ENCODE measurements around the gene SUPT5H. TPM values are rescaled to one million over a fixed set of nuclear protein-coding genes. Genes with fewer than 3 reads are reported as not detected.

Gene SUPT5H
- 84.8 and 92.4 TPM in 2 replicates for total RNA-seq (2014; rRNA removed; shearing (Covaris generic))

GRCh38 chr19:39445196-39446111 lies at the start of gene SUPT5H:
TSS of gene SUPT5H (plus strand) at chr19:39445582. CDS start at chr19:39445891, 309 bp downstream.
- DNase-seq (ENCODE audit: low spot score), result peak; percentile 97
- in situ Hi-C loops (cut with HindIII; ENCODE audit: low sequenced_read_pairs), result no loop called here

GRCh38 chr19:39397360-39398296 lies 47.8 kb upstream of the SUPT5H start:
- DNase-seq (ENCODE audit: low spot score), result peak; percentile 70

GRCh38 chr19:39398297-39398864 lies 47.0 kb upstream of the SUPT5H start:
- DNase-seq (ENCODE audit: low spot score), result no peak
- in situ Hi-C loops (cut with HindIII; ENCODE audit: low sequenced_read_pairs), result no loop called here

More at GRCh38 chr19:39397360-39398296, 47.8 kb upstream of the SUPT5H start:
- in situ Hi-C loops (cut with HindIII; ENCODE audit: low sequenced_read_pairs), result no loop called here

GRCh38 chr19:39399668-39400050 lies 45.7 kb upstream of the SUPT5H start:
- in situ Hi-C loops (cut with HindIII; ENCODE audit: low sequenced_read_pairs), result no loop called here
- no peak for DNase-seq (ENCODE audit: low spot score)

- no peak for DNase-seq (ENCODE audit: low spot score)
- in situ Hi-C loops (cut with HindIII; ENCODE audit: low sequenced_read_pairs), result no loop called here
Measured at GRCh38 chr19:39400061-39400460, 45.3 kb upstream of the SUPT5H start.

- in situ Hi-C loops (cut with HindIII; ENCODE audit: low sequenced_read_pairs), result no loop called here
- DNase-seq (ENCODE audit: low spot score), result peak; percentile 15
Measured at GRCh38 chr19:39401070-39401548, 44.3 kb upstream of the SUPT5H start.

- in situ Hi-C loops (cut with HindIII; ENCODE audit: low sequenced_read_pairs), result no loop called here
- DNase-seq (ENCODE audit: low spot score), result peak; percentile 26
Measured at GRCh38 chr19:39401549-39402345, 43.6 kb upstream of the SUPT5H start.

- peak; percentile 80 for DNase-seq (ENCODE audit: low spot score)
- in situ Hi-C loops (cut with HindIII; ENCODE audit: low sequenced_read_pairs), result no loop called here
Measured at GRCh38 chr19:39402346-39403300, 42.8 kb upstream of the SUPT5H start.

- peak; percentile 72 for DNase-seq (ENCODE audit: low spot score)
- in situ Hi-C loops (cut with HindIII; ENCODE audit: low sequenced_read_pairs), result no loop called here
Measured at GRCh38 chr19:39403331-39404312, 41.8 kb upstream of the SUPT5H start.

GRCh38 chr19:39405261-39405957 lies 40.0 kb upstream of the SUPT5H start:
- in situ Hi-C loops (cut with HindIII; ENCODE audit: low sequenced_read_pairs), result no loop called here

GRCh38 chr19:39405958-39406655 lies 39.3 kb upstream of the SUPT5H start:
- peak; percentile 37 for DNase-seq (ENCODE audit: low spot score)
- in situ Hi-C loops (cut with HindIII; ENCODE audit: low sequenced_read_pairs), result no loop called here

More at GRCh38 chr19:39405261-39405957, 40.0 kb upstream of the SUPT5H start:
- DNase-seq (ENCODE audit: low spot score), result no peak

GRCh38 chr19:39406656-39407409 lies 38.5 kb upstream of the SUPT5H start, which contains the start of gene ZFP36:
TSS of gene ZFP36 (plus strand) at chr19:39406847. CDS start at chr19:39406905, 58 bp downstream.
- DNase-seq (ENCODE audit: low spot score), result peak; percentile 66
- in situ Hi-C loops (cut with HindIII; ENCODE audit: low sequenced_read_pairs), result no loop called here

GRCh38 chr19:39407410-39407659 lies 38.0 kb upstream of the SUPT5H start:
- DNase-seq (ENCODE audit: low spot score), result no peak
- in situ Hi-C loops (cut with HindIII; ENCODE audit: low sequenced_read_pairs), result no loop called here

GRCh38 chr19:39407660-39408391 lies 37.6 kb upstream of the SUPT5H start:
- DNase-seq (ENCODE audit: low spot score), result no peak
- in situ Hi-C loops (cut with HindIII; ENCODE audit: low sequenced_read_pairs), result no loop called here

All from G401 (cell line).